ENCODE measurements around the gene TMEM30A.

Gene TMEM30A

DNA sequence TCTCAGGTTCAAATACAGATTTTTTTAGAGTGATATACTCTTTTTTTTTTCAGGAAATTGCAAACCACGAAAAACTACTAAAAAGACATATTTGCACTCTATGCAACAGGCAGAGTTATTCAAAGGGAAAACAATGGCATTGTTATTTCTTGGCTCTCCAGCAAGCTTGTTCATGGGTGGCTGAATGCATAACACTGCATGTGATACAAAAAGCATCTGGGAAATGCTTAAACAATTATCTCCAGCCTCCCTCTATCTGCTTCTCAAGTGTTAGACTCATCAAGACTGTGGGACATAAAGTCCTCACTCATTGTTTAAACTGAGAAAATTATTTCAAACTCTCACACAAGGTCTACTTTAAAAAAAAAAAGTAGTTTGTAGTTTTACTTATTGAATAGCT, 71.5 kb downstream of the TMEM30A start:
- Mint-ChIP-seq H3K27ac (no peak overlapping the region), H3K27me3 (ENCODE audit: low read depth) (peaks cover 15% of the 10 kb centered on the region), H3K36me3 (ENCODE audit: low read depth) (no peaks in the 10 kb centered on the region), H3K4me3 (no peak overlapping the region), H3K9me3 (no peaks in the 10 kb centered on the region), H3K4me1 (peaks cover 44% of the 10 kb centered on the region)
- TF ChIP-seq, protein P1, sequence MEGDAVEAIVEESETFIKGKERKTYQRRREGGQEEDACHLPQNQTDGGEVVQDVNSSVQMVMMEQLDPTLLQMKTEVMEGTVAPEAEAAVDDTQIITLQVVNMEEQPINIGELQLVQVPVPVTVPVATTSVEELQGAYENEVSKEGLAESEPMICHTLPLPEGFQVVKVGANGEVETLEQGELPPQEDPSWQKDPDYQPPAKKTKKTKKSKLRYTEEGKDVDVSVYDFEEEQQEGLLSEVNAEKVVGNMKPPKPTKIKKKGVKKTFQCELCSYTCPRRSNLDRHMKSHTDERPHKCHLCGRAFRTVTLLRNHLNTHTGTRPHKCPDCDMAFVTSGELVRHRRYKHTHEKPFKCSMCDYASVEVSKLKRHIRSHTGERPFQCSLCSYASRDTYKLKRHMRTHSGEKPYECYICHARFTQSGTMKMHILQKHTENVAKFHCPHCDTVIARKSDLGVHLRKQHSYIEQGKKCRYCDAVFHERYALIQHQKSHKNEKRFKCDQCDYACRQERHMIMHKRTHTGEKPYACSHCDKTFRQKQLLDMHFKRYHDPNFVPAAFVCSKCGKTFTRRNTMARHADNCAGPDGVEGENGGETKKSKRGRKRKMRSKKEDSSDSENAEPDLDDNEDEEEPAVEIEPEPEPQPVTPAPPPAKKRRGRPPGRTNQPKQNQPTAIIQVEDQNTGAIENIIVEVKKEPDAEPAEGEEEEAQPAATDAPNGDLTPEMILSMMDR (IDR thresholded peaks at IDR 0.05; ENCODE audit: unreplicated experiment in 3 of 3), result no peak

DNA sequence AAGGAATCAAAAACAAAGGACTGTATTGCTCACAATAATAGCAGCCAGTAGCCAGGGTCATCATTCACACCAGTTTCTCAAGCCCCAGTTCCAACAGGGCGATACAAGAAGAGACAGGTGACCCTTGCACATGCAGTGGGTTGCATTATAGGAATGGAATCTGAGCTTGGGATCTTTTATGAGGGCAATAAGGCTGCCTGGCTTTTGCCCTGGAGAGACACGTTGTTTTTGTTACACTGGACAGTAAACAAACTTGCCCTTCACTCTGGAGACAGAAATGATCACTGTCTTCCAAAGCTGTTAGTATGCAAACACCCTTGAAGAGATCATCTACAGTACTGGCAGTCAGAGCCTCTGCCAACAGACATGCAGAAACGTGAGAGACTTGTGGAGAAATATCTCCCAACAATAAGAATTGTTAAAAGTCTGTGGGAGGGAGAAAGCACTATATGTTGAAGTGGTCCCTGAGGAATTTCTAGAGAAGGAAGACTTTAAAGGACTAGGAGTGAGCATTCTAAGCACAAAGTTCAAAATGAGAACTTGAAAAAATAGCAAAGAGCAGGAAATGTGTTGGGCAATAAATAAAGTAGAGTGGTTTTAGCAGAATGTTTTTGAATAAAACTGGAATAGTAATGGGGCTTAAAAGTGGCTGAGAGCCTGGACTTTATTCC, 72.5 kb downstream of the TMEM30A start:
- H3K36me3 Mint-ChIP-seq (ENCODE audit: low read depth), result no peaks in the 10 kb centered on the region
- no peaks in the 10 kb centered on the region for H3K9me3 Mint-ChIP-seq
- H3K27me3 Mint-ChIP-seq (ENCODE audit: low read depth), result peaks cover 22% of the 10 kb centered on the region
- TF ChIP-seq, protein P1 (IDR thresholded peaks at IDR 0.05; ENCODE audit: unreplicated experiment in 3 of 3), result no peak
- no peak overlapping the region for H3K4me3 Mint-ChIP-seq
- peak overlapping the region; percentile 10 to 18 (median 13) for H3K27ac Mint-ChIP-seq
- H3K4me1 Mint-ChIP-seq, result peaks cover 46% of the 10 kb centered on the region

DNA sequence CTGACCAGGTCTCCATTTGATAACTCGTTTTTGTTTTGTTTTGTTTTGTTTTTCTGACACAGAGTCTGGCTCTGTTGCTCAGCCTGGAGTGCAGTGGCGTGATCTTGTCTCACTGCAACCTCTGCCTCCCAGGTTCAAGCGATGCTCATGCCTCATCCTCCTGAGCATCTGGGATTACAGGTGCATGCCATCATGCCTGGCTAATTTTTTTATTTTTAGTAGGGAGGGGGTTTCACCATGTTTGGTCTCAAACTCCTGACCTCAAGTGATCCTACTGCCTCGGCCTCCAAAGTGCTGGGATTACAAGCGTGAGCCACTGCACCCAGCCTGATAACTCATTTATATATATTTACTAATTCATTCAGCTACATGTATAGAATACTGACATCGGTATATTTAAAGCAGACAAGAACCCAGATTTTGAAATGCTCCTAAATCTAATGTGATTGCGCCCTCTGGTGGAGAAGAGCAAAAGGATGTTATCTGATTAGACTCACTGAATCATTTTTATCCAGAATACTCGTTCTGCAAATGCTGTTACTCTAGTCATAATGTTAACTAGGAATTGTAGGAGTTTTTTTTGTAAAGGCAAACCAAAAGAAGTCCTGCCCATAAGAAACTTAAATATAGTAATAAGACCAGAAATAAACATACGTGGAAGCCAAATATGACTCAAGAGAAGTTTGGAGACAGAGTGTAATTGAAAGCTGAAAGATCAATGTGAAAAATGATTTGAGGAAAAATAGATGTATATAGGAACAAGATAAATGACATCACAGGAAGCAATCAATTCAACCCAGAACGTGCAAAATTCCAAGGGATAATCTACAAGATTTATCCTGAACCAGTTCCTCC, 73.5 kb downstream of the TMEM30A start:
- Mint-ChIP-seq H3K27me3 (ENCODE audit: low read depth) (peaks cover 28% of the 10 kb centered on the region), H3K4me1 (peaks cover 47% of the 10 kb centered on the region), H3K36me3 (ENCODE audit: low read depth) (no peaks in the 10 kb centered on the region), H3K27ac (peak overlapping the region in 2 of 3 experiments; percentile 13 to 36), H3K4me3 (no peak overlapping the region), H3K9me3 (no peaks in the 10 kb centered on the region)
- TF ChIP-seq, protein P1 (IDR thresholded peaks at IDR 0.05; ENCODE audit: unreplicated experiment in 3 of 3), result peak; percentile 73 to 83 (median 76)

DNA sequence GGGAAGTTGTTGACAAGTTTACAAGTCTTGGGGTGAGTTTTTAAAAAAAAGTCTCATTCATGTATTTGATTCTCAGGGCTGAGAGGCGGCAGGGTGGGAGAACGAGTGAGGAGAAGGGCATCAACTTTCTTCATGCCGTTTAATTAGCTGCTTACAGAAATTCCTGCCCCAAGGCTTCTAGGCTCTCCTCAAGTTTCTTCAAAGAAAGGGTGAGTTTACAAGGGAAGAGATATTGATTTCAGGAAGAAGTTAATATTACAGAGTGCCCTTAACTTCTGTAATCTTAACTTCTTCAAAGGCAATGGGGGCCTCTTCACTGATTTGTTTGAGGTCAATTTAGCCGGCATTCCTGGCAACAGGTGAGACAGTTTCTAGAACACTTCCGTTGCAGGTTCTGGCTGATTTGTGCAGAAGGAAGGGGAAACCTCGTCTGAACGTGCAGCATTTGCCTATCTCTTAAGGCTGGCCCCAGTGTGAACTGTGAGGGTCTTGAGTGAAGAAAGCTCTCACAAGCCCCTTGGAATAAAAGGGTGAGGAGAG, 75.3 kb downstream of the TMEM30A start:
- Mint-ChIP-seq H3K9me3 (no peaks in the 10 kb centered on the region), H3K36me3 (ENCODE audit: low read depth) (no peaks in the 10 kb centered on the region), H3K4me3 (peak overlapping the region in 2 of 3 experiments; percentile 98), H3K4me1 (peaks cover 53% of the 10 kb centered on the region), H3K27ac (peak overlapping the region in 2 of 3 experiments; percentile 96 to 97), H3K27me3 (ENCODE audit: low read depth) (peaks cover 47% of the 10 kb centered on the region)
- TF ChIP-seq, protein P1 (IDR thresholded peaks at IDR 0.05; ENCODE audit: unreplicated experiment in 3 of 3), result no peak

DNA sequence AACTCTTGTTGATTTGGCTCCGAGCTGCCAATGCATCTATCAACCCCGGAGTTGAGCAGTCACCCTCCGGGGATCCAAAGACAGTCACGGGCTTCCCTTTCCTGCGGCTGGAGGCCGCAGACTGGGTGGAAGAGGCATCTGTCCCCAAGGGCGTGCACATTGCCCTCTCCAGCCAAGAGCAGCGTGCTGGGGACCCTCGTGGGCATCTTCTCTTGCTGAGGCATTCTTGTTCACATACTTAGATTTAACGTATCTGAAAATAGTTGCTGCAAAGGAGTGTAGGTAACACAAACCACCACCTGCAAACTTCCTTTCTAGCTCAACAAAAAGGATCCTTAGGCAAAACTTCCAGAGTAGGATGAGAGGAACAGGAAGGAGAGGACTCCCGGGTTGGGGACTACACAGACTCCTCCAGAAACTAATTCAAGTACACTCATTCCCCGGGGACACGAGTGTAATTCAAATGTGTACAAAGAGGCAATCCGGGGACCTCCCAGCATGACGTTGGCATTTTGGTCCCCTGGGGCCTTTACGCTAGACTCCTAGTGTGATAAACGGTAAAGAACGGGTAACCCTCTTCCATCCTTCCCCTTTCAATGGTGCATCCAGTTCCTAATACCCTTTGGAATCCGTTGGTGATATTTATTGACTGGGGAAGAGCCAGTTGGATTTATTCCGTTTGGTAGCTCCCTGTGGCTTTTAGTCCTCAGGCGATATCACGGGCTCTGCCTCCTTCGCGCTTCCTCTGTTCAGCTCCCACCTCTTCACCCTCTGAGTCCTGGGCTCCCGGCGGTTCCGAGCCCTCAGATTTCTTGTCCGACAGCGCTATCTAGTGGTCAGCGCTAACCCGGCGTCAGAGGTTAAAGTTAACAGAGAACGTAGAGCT, 76.1 kb downstream of the TMEM30A start:
- H3K9me3 Mint-ChIP-seq, result no peaks in the 10 kb centered on the region
- H3K27ac Mint-ChIP-seq, result peak overlapping the region; percentile 68 to 97 (median 96)
- peaks cover 61% of the 10 kb centered on the region for H3K4me1 Mint-ChIP-seq
- no peaks in the 10 kb centered on the region for H3K36me3 Mint-ChIP-seq (ENCODE audit: low read depth)
- TF ChIP-seq, protein P1 (IDR thresholded peaks at IDR 0.05; ENCODE audit: unreplicated experiment in 3 of 3), result peak; percentile 83 to 89 (median 84)
- H3K4me3 Mint-ChIP-seq, result peak overlapping the region; percentile 92 to 98 (median 98)
- peaks cover 50% of the 10 kb centered on the region for H3K27me3 Mint-ChIP-seq (ENCODE audit: low read depth)
